ENCODE results near the gene AKAP8L. TPM values are rescaled to one million over a fixed set of nuclear protein-coding genes. Genes with fewer than 3 reads are reported as not detected.

Gene AKAP8L
- total RNA-seq: 100 to 1,000 TPM; 190 to 237 TPM
- 160 TPM for polyA plus RNA-seq (2013, experiment 1 of 2)
- polyA plus RNA-seq (2013, experiment 2 of 2): 124 TPM
- long read RNA-seq, experiment 1, partial matches to known transcripts: 25 of 30 reads
- long read RNA-seq, experiment 1, other reads (novel, unspliced or antisense): 5 of 30 reads
- long read RNA-seq, experiment 2, transcript AKAP8L-201 (14 exons, 2,146 nt): major isoform, 111 of 305 reads
- long read RNA-seq, experiment 2, transcript AKAP8L-220 (16 exons, 2,113 nt): minor isoform, 6 of 305 reads
- long read RNA-seq, experiment 2, transcript AKAP8L-202 (14 exons, 2,749 nt): minor isoform, 7 of 305 reads
- long read RNA-seq, experiment 2, partial matches to known transcripts: 31 of 305 reads
- long read RNA-seq, experiment 2, other reads (novel, unspliced or antisense): 149 of 305 reads
- long read RNA-seq, experiment 3, transcript AKAP8L-201 (14 exons, 2,146 nt): major isoform, 6 of 28 reads
- long read RNA-seq, experiment 3, partial matches to known transcripts: 2 of 28 reads
- long read RNA-seq, experiment 3, other reads (novel, unspliced or antisense): 17 of 28 reads
- long read RNA-seq, experiment 4, partial matches to known transcripts: 8 of 9 reads
- long read RNA-seq, experiment 4, other reads (novel, unspliced or antisense): 1 of 9 reads

GRCh38 chr19:15418579-15419412 is at the start of gene AKAP8L:
Gene AKAP8L (minus strand): TSS chr19:15418988. CDS start chr19:15418923, 65 bp downstream.
- H3K27ac ChIP-seq (ENCODE audit: low read depth, low read length): peak within 1 kb of the TSS; percentile 84
- peaks cover 31% of the 10 kb centered on the region for H3K36me3 ChIP-seq (ENCODE audit: control insufficient read depth, insufficient read depth, low read length)
- Mint-ChIP-seq H3K4me3 (peak within 1 kb of the TSS; percentile 93), H3K27me3 (ENCODE audit: insufficient read depth) (no peaks in the 10 kb centered on the region), H3K9me3 (peaks cover 8% of the 10 kb centered on the region), H3K4me1 (peaks cover 9% of the 10 kb centered on the region), H3K27ac (peak within 1 kb of the TSS; percentile 99), H3K36me3 (ENCODE audit: low read depth) (peaks cover 33% of the 10 kb centered on the region)
- H3K27me3 ChIP-seq (ENCODE audit: control insufficient read depth, insufficient read depth, low read length, poor library complexity, severe bottlenecking): no peaks in the 10 kb centered on the region
- WGBS, 2 experiments (ENCODE audit: insufficient coverage in 1 of 2, insufficient read length in 1 of 2): 1 to 2% methylated on average over 39 to 61 of the region's 61 CpGs
- peaks cover 3% of the 10 kb centered on the region for H3K4me1 ChIP-seq (ENCODE audit: control insufficient read depth, insufficient read depth, low read length)
- peak; percentile 100 for DNase-seq
- TF ChIP-seq CTCF (conservative IDR thresholded peaks at IDR 0.05): peak; percentile 86
- H3K9ac ChIP-seq (ENCODE audit: extremely low read depth, low read length, poor library complexity, severe bottlenecking): peak within 1 kb of the TSS; percentile 97
- peaks cover 9% of the 10 kb centered on the region for H3K9me3 ChIP-seq (ENCODE audit: control insufficient read depth, low read length)
- H3K4me3 ChIP-seq (ENCODE audit: low read length): peak within 1 kb of the TSS; percentile 91

GRCh38 chr19:15467734-15468214 is 49.0 kb upstream of the AKAP8L start:
- H3K4me1 ChIP-seq (ENCODE audit: control insufficient read depth, insufficient read depth, low read length): no peaks in the 10 kb centered on the region
- no peaks in the 10 kb centered on the region for H3K36me3 Mint-ChIP-seq (ENCODE audit: low read depth)
- peaks cover 11% of the 10 kb centered on the region for H3K9me3 Mint-ChIP-seq
- no peak overlapping the region for H3K9ac ChIP-seq (ENCODE audit: extremely low read depth, low read length, poor library complexity, severe bottlenecking)
- no peak for DNase-seq
- peaks cover 28% of the 10 kb centered on the region for H3K27me3 ChIP-seq (ENCODE audit: control insufficient read depth, insufficient read depth, low read length, poor library complexity, severe bottlenecking)
- H3K27ac Mint-ChIP-seq: no peak overlapping the region
- no peak overlapping the region for H3K27ac ChIP-seq (ENCODE audit: low read depth, low read length)
- no peaks in the 10 kb centered on the region for H3K36me3 ChIP-seq (ENCODE audit: control insufficient read depth, insufficient read depth, low read length)
- WGBS, 2 experiments (ENCODE audit: insufficient coverage in 1 of 2, insufficient read length in 1 of 2): 59 to 64% methylated on average over 6 of the region's 6 CpGs
- peaks cover 8% of the 10 kb centered on the region for H3K9me3 ChIP-seq (ENCODE audit: control insufficient read depth, low read length)
- no peak overlapping the region for H3K4me3 Mint-ChIP-seq
- TF ChIP-seq CTCF (conservative IDR thresholded peaks at IDR 0.05): no peak
- H3K4me3 ChIP-seq (ENCODE audit: low read length): no peak overlapping the region
- no peaks in the 10 kb centered on the region for H3K4me1 Mint-ChIP-seq
- peaks cover 74% of the 10 kb centered on the region for H3K27me3 Mint-ChIP-seq (ENCODE audit: insufficient read depth)

All from endodermal cell (in vitro differentiated cells).